ENCODE measurements around the gene KIF6. TPM values are rescaled to one million over a fixed set of nuclear protein-coding genes. Genes with fewer than 3 reads are reported as not detected.
"Not testable (repeated sequence)": the region's sequence is repeated elsewhere in the genome, so short reads cannot be mapped to it uniquely, and the experiment has no call there.

Gene KIF6
- total RNA-seq, 4 donors from 2014 or later = not detected

DNA sequence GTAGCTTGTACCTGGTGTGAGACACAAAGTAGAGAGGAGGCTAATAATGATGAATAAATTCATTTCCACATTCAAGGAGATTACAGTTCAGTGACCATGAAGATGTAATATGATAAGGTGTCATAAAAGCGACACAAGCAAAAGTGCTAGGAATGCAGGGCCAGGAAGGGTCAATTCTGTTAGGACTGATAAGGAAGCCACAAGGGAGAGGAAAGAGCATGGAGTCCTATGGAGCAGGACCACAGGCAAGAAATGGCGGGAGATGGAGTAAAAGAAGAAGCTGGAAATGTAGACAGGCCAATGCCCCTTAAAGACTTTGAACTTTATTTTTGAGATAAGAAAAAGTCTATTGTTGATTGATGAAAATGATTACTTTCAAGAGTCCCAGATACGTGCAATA is 240.9 kb downstream of the KIF6 start:
- H3K9me3 ChIP-seq = no peaks in the 10 kb centered on the region
- no peak for ATAC-seq
- intact Hi-C loops (cut with DNase I; ENCODE audit: low total_unique reads) = no loop called here
- no peaks in the 10 kb centered on the region for H3K4me1 ChIP-seq
- H3K36me3 ChIP-seq = no peaks in the 10 kb centered on the region
- in situ Hi-C loops (cut with MboI; ENCODE audit: low sequenced_read_pairs in 4 of 4) = no loop called here
- DNase-seq = no peak
- H3K27ac ChIP-seq = no peak overlapping the region
- peaks cover 0 to 2% (median 0%) of the 10 kb centered on the region in 3 donors for H3K27me3 ChIP-seq
- TF ChIP-seq, protein P1, sequence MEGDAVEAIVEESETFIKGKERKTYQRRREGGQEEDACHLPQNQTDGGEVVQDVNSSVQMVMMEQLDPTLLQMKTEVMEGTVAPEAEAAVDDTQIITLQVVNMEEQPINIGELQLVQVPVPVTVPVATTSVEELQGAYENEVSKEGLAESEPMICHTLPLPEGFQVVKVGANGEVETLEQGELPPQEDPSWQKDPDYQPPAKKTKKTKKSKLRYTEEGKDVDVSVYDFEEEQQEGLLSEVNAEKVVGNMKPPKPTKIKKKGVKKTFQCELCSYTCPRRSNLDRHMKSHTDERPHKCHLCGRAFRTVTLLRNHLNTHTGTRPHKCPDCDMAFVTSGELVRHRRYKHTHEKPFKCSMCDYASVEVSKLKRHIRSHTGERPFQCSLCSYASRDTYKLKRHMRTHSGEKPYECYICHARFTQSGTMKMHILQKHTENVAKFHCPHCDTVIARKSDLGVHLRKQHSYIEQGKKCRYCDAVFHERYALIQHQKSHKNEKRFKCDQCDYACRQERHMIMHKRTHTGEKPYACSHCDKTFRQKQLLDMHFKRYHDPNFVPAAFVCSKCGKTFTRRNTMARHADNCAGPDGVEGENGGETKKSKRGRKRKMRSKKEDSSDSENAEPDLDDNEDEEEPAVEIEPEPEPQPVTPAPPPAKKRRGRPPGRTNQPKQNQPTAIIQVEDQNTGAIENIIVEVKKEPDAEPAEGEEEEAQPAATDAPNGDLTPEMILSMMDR (IDR thresholded peaks at IDR 0.05 in 4 of 5, conservative IDR thresholded peaks at IDR 0.05 in 1 of 5) = no peak
- no peak for TF ChIP-seq POLR2A (IDR thresholded peaks at IDR 0.05)
- H3K4me3 ChIP-seq = no peak overlapping the region

DNA sequence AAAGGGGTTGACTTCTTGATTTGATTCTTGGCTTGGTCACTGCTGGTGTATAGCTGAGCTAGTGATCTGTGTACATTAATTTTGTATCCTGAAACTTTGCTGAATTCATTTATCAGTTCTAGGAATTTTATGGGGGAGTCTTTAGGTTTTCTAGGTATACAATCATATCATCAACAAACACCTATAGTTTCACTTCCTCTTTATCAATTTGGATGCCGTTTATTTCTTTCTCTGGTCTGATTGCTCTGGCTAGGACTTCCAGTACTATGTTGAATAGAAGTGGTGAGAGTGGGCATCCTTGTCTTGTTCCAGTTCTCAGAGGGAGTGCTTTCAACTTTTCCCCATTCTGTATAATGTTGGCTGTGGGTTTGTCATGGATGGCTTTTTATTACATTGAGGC is 245.4 kb downstream of the KIF6 start:
- intact Hi-C loops (cut with DNase I; ENCODE audit: low total_unique reads); ATAC-seq; in situ Hi-C loops (cut with MboI; ENCODE audit: low sequenced_read_pairs in 4 of 4): not testable (repeated sequence)

DNA sequence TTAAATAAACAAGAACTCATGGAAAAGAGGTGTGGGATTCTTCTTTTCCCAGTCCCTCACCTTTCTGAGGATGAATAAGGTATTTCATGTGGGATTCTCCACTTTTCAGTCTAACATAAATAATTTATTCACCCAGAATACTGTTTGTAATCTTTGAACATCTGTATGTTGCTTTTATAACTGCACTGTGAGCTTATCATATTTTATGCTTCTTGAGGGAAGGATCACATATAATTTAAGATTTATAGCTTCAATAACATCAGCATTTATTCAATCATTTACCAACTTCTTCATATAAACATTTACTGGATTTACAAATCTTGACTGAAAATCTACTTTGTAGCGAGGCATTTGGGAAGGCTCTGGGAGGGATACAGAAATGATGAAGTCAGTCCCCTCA is 248.5 kb downstream of the KIF6 start:
- no peak for TF ChIP-seq POLR2A (IDR thresholded peaks at IDR 0.05)
- TF ChIP-seq, protein P1 (IDR thresholded peaks at IDR 0.05 in 4 of 5, conservative IDR thresholded peaks at IDR 0.05 in 1 of 5) = no peak

More for the DNA sequence above, 245.4 kb downstream of the KIF6 start:
- H3K9me3 ChIP-seq, H3K27ac ChIP-seq, H3K4me1 ChIP-seq, H3K27me3 ChIP-seq, H3K4me3 ChIP-seq, DNase-seq, H3K36me3 ChIP-seq: not testable (repeated sequence)

DNA sequence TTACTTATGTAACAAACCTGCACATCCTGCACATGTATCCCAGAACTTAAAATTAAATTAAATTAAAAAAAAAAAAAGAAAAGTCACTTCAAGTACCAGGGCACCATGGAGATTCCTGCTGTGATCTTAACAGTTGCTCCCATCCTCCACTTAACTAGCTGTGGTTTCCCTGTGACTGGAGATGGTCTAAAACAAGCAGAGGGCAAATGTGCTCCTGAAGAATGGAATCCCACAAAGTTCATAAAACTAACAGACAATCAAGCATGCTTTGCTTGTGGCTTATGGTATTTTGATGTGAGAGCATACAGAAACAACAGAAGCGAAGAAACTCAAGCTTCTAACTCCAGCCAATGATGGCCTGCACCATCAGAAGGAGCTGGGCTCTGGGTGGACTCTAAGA is 249.1 kb downstream of the KIF6 start:
- no peak for TF ChIP-seq POLR2A (IDR thresholded peaks at IDR 0.05)
- TF ChIP-seq, protein P1 (IDR thresholded peaks at IDR 0.05 in 4 of 5, conservative IDR thresholded peaks at IDR 0.05 in 1 of 5) = no peak
- no peak overlapping the region for H3K27ac ChIP-seq
- H3K4me3 ChIP-seq = no peak overlapping the region
- H3K27me3 ChIP-seq = no peaks in the 10 kb centered on the region
- no peaks in the 10 kb centered on the region for H3K9me3 ChIP-seq
- no peaks in the 10 kb centered on the region for H3K36me3 ChIP-seq
- in situ Hi-C loops (cut with MboI; ENCODE audit: low sequenced_read_pairs in 4 of 4) (no loop called here), intact Hi-C loops (cut with DNase I; ENCODE audit: low total_unique reads) (no loop called here)
- DNase-seq (no peak), ATAC-seq (no peak)
- no peaks in the 10 kb centered on the region for H3K4me1 ChIP-seq

More for the DNA sequence above, 248.5 kb downstream of the KIF6 start:
- Histone ChIP-seq H3K36me3 (no peaks in the 10 kb centered on the region), H3K4me3 (no peak overlapping the region), H3K4me1 (no peaks in the 10 kb centered on the region), H3K9me3 (no peaks in the 10 kb centered on the region), H3K27ac (no peak overlapping the region), H3K27me3 (peaks cover 0 to 2% (median 0%) of the 10 kb centered on the region in 3 donors)
- DNase-seq (no peak), ATAC-seq (no peak)
- intact Hi-C loops (cut with DNase I; ENCODE audit: low total_unique reads) (no loop called here), in situ Hi-C loops (cut with MboI; ENCODE audit: low sequenced_read_pairs in 4 of 4) (no loop called here)

DNA sequence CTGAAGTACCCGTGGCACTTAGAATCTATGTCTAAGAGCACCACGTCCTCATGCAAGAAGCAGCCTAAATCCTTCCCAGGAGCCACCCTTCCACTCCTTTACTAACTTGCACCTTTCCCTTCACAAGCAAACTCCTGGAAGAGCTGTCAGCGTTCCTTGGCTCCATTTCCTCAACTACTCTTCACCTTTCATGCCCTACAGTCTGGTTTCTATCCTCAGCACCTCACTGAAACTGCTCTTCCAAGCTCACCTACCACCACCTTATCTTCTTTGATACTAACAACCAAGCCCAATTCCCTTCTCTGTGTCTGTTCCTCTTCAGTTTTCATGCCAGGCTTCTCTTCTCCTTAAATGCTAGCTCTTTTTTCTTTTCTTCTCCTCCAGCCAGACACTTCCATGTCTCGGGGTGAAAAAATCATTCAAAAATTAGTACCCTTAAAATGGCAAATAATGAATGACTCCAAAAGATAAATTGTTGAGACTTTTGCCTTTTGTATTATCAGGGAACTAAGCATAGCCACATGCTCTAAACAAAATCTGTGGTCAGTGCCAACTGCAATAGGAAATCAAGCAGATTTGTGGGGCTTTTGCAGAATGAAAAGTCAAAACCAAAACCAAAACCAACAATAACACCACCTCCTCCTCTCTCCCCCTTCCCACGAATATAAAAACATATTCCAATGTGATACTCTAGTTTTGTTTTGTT is 253.1 kb downstream of the KIF6 start:
- H3K36me3 ChIP-seq = no peaks in the 10 kb centered on the region
- H3K27ac ChIP-seq = no peak overlapping the region
- no peaks in the 10 kb centered on the region for H3K27me3 ChIP-seq
- no peak for TF ChIP-seq POLR2A (IDR thresholded peaks at IDR 0.05)
- TF ChIP-seq, protein P1 (IDR thresholded peaks at IDR 0.05 in 4 of 5, conservative IDR thresholded peaks at IDR 0.05 in 1 of 5) = no peak
- in situ Hi-C loops (cut with MboI; ENCODE audit: low sequenced_read_pairs in 4 of 4) = no loop called here
- H3K4me3 ChIP-seq = no peak overlapping the region
- no peaks in the 10 kb centered on the region for H3K9me3 ChIP-seq
- intact Hi-C loops (cut with DNase I; ENCODE audit: low total_unique reads) = no loop called here
- ATAC-seq = no peak
- DNase-seq = no peak
- H3K4me1 ChIP-seq = no peaks in the 10 kb centered on the region

All from gastrocnemius medialis (tissue), 4 donors.